HUES64 (cell line): Measurements from ENCODE around the gene LGALS3.

ENCODE experiments used
- H3K27ac ChIP-seq: 2 replicates; pipeline ENCODE4 v1.7.0; 2013; ENCODE audit warnings: low read depth, low read length, inconsistent platforms
- H3K27me3 ChIP-seq: 2 replicates; pipeline ENCODE4 v1.6.1; 2013; ENCODE audit warnings: mild to moderate bottlenecking, low read length; ENCODE audit not compliant: insufficient read depth
- H3K36me3 ChIP-seq: 2 replicates; pipeline ENCODE4 v1.6.1; 2013; ENCODE audit warnings: mild to moderate bottlenecking, low read length; ENCODE audit not compliant: insufficient read depth
- H3K4me1 ChIP-seq: 2 replicates; pipeline ENCODE4 v1.6.1; 2013; ENCODE audit warnings: mild to moderate bottlenecking, low read length, moderate library complexity; ENCODE audit not compliant: insufficient read depth
- H3K4me3 ChIP-seq: 2 replicates; pipeline ENCODE4 v1.5.1; 2013; ENCODE audit warnings: mild to moderate bottlenecking, low read length, moderate library complexity
- H3K9ac ChIP-seq: 2 replicates; pipeline ENCODE4 v1.6.1; 2013; ENCODE audit warnings: mild to moderate bottlenecking, low read depth, low read length
- H3K9me3 ChIP-seq: 2 replicates; pipeline ENCODE4 v1.6.1; 2013; ENCODE audit warnings: low read depth, low read length; ENCODE audit not compliant: insufficient read depth
- WGBS: fragments of 150-250, 120-280 bp; methylation state at CpG from one replicate; pipeline ENCODE4 v1.1.7; 2013; ENCODE audit warnings: missing lambda C conversion rate; 5-methylcytosine and 5-hydroxymethylcytosine counted together

LGALS3 gene

DNA sequence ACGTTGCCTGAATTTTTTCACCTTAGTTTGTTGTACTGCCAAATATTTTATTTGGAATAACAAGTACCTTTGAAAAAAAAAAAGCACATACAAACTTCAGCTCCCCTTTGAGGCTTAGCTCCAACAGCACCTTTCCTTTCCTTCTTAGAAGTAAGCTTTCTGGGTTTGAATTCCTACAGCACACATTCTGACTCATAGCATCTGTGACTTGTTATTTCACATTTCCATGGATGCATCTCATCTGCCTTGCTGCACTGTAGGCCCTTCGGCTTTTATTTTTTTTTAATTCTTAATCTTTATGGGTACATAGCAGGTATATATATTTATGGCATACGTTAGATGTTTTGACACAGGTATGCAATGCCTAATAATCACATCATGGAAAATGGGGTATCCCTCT lies 7.2 kb downstream of the LGALS3 start:
- no peak overlapping the region for H3K9ac ChIP-seq
- no peaks in the 10 kb centered on the region for H3K9me3 ChIP-seq
- WGBS, result 100% methylated on average over 1 of the region's 3 CpGs
- no peak overlapping the region for H3K27ac ChIP-seq
- peaks cover 9% of the 10 kb centered on the region for H3K27me3 ChIP-seq
- H3K36me3 ChIP-seq, result peaks cover 23% of the 10 kb centered on the region
- no peak overlapping the region for H3K4me3 ChIP-seq
- H3K4me1 ChIP-seq, result no peaks in the 10 kb centered on the region

DNA sequence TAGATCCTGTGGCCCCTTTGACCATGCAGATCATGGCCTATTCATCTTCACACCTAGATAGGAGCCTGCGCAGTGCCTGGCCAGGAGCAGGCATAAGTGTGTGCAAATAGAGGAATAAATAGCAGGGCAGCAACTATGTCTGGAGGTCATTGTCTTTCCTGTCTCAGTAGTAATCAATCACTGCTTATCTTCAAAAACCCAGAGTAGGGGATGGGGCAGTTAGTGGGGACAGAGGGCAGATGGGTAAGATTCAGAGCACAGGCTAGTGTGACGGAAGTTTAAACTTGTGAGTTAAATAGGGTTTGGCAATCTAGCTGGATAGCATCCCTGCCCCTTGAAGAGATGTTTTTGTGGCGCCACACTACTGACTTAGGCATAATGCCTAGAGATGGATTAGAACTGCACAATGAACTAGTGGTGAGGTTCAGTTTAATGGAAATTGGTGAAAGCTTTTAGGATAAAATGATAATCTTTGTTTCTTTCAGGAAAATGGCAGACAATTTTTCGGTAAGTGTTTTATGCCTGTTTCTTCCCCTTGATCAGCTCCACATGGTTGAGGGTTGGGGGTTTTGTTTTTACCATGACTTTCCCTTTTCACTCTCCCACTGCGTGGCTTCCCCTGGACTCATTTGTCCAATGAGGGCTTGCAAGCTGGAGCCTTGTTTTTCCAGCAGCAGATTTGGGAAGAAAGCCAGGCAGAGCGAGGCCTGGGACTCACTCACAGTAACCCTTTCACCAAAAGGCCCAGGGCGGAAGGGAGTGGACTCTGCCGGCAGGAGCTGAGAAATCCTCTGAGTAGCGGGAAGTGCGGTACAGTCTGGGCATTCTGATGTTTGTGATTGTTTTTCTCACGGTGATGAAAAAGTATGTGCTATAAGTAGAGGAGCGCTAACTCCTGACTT lies 8.1 kb downstream of the LGALS3 start:
- no peaks in the 10 kb centered on the region for H3K27me3 ChIP-seq
- peaks cover 31% of the 10 kb centered on the region for H3K36me3 ChIP-seq
- H3K9me3 ChIP-seq, result no peaks in the 10 kb centered on the region
- no peak overlapping the region for H3K27ac ChIP-seq
- 92% methylated on average over 12 of the region's 12 CpGs for WGBS
- no peak overlapping the region for H3K9ac ChIP-seq
- H3K4me3 ChIP-seq, result no peak overlapping the region
- no peaks in the 10 kb centered on the region for H3K4me1 ChIP-seq

DNA sequence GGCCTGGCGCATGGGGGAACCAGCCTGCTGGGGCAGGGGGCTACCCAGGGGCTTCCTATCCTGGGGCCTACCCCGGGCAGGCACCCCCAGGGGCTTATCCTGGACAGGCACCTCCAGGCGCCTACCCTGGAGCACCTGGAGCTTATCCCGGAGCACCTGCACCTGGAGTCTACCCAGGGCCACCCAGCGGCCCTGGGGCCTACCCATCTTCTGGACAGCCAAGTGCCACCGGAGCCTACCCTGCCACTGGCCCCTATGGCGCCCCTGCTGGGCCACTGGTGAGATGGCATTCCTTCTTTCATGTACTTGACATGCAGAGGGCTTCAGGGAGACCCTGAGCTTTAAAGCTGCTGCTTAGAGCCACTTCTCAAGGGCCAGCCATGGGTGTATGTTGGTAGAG lies 9.0 kb downstream of the LGALS3 start:
- WGBS, result 85% methylated on average over 7 of the region's 7 CpGs

DNA sequence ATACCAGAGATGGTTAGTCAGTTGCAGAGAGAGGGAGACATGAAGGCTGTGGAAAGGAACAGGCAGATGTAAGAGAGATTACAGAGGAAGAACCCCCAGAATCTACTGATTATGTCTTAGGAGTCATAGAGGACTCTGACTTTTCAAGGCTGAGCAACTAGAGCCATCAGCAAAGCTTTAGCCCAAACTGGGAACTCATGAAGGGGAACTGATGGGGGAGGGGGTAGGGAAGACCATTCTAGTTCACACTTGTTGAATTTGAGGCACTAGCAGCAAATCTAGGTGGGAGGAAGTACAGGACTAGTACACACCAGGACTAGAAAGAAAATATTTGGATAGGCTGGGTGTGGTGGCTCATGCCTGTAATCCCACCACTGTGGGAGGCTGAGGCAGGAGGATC lies 10.1 kb downstream of the LGALS3 start:
- Histone ChIP-seq H3K4me3 (no peak overlapping the region), H3K27ac (no peak overlapping the region), H3K27me3 (no peaks in the 10 kb centered on the region), H3K9me3 (no peaks in the 10 kb centered on the region), H3K9ac (no peak overlapping the region), H3K36me3 (peaks cover 45% of the 10 kb centered on the region), H3K4me1 (no peaks in the 10 kb centered on the region)

More for the DNA sequence above, 9.0 kb downstream of the LGALS3 start:
- Histone ChIP-seq H3K4me3 (no peak overlapping the region), H3K4me1 (no peaks in the 10 kb centered on the region), H3K27ac (no peak overlapping the region), H3K9me3 (no peaks in the 10 kb centered on the region), H3K36me3 (peaks cover 40% of the 10 kb centered on the region), H3K9ac (no peak overlapping the region), H3K27me3 (no peaks in the 10 kb centered on the region)

DNA sequence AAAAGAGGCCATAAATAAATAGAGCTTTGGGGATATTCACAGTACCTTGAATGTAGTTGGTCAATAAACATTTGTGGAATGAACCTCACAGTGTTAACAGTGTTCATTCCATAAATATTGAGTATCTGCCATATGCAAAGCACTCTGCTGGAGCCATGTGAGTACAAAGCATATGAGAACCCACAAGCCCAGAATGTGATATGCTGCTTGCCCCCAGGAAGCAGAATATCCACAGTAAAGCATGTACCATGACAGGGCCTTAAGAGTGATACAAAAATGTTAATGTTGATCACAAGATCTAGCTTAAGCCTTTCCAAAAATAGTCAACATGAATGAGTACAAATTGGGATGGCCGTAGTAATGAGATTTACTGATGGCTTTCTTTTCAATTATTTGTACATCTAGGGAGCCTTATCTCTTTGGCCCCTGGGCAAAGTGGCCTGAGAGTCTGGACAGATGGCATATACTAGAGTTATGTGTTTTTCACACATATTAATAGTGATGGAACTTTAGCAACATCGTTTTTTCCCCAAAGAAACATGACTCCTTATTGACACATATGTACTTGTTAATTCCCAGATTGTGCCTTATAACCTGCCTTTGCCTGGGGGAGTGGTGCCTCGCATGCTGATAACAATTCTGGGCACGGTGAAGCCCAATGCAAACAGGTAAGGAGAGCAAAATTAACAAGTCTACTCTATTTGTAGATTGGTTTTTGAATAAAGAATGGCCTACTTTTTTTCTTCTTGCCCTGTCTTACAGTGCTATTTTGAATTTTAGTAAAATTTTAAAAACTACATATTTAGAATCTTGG lies 10.9 kb downstream of the LGALS3 start:
- H3K4me1 ChIP-seq, result no peaks in the 10 kb centered on the region
- no peak overlapping the region for H3K9ac ChIP-seq
- no peaks in the 10 kb centered on the region for H3K9me3 ChIP-seq
- no peaks in the 10 kb centered on the region for H3K27me3 ChIP-seq
- no peak overlapping the region for H3K27ac ChIP-seq
- H3K4me3 ChIP-seq, result no peak overlapping the region
- 99% methylated on average over 4 of the region's 4 CpGs for WGBS
- H3K36me3 ChIP-seq, result peaks cover 53% of the 10 kb centered on the region

DNA sequence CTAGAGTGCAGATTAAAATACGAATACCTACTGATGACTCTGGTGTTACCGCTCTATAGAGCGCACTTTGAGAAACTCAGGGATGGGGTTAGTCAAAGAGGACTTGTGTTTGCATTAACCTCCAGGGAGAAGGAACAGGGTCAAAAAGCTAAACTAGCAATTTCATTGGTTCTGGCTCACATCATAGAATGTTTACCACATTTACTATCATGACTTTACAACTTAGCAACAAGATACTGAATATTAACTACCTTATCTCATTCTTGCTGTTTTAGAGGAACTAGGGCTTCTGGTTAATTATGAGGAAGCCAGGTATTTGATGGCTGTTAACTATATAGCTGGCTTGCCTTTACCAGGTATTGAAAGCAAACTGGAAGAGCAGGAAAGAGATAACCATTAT lies 12.8 kb downstream of the LGALS3 start:
- 98% methylated on average over 3 of the region's 3 CpGs for WGBS

DNA sequence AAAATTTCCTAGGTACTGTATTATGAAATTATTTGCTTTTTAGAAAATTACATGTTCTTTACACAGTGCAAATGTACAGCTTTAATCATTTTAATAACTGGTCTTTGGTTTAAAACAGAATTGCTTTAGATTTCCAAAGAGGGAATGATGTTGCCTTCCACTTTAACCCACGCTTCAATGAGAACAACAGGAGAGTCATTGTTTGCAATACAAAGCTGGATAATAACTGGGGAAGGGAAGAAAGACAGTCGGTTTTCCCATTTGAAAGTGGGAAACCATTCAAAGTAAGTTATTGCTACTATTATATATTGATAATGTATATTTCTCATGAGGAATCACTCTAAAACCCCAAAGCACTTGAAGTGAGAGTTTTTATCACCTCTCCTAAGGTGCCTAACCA lies 13.4 kb downstream of the LGALS3 start:
- WGBS, result 95% methylated on average over 2 of the region's 2 CpGs
- Histone ChIP-seq H3K27me3 (no peaks in the 10 kb centered on the region), H3K4me3 (no peak overlapping the region), H3K4me1 (no peaks in the 10 kb centered on the region), H3K36me3 (peaks cover 78% of the 10 kb centered on the region), H3K9me3 (no peaks in the 10 kb centered on the region), H3K9ac (no peak overlapping the region), H3K27ac (no peak overlapping the region)

More for the DNA sequence above, 12.8 kb downstream of the LGALS3 start:
- H3K27ac ChIP-seq, result no peak overlapping the region
- H3K36me3 ChIP-seq, result peaks cover 72% of the 10 kb centered on the region
- H3K9ac ChIP-seq, result no peak overlapping the region
- no peaks in the 10 kb centered on the region for H3K27me3 ChIP-seq
- no peaks in the 10 kb centered on the region for H3K4me1 ChIP-seq
- H3K9me3 ChIP-seq, result no peaks in the 10 kb centered on the region
- no peak overlapping the region for H3K4me3 ChIP-seq

DNA sequence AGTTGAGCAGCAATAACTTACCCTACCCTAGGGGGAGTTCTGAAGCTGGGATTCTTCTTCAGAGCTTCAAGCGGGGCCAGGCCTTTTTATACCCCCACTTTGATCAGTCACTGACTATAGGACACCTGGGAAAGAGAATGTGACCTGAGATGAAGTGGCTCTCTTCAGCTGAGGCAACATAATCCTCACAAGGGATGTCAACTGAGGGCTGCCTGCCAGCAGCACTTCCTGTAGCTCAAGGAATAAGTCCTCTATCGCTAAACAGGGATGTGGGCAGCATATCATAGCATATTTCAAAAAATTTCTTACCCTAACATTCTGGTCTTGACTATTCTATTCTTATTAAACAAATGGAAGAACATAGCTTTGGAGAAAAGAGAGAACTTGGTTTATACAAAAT lies 17.4 kb downstream of the LGALS3 start:
- Histone ChIP-seq H3K4me3 (no peak overlapping the region), H3K9ac (no peak overlapping the region), H3K9me3 (no peaks in the 10 kb centered on the region), H3K36me3 (peaks cover 92% of the 10 kb centered on the region), H3K4me1 (no peaks in the 10 kb centered on the region), H3K27ac (no peak overlapping the region), H3K27me3 (no peaks in the 10 kb centered on the region)
- WGBS, result 97% methylated on average over 2 of the region's 2 CpGs

DNA sequence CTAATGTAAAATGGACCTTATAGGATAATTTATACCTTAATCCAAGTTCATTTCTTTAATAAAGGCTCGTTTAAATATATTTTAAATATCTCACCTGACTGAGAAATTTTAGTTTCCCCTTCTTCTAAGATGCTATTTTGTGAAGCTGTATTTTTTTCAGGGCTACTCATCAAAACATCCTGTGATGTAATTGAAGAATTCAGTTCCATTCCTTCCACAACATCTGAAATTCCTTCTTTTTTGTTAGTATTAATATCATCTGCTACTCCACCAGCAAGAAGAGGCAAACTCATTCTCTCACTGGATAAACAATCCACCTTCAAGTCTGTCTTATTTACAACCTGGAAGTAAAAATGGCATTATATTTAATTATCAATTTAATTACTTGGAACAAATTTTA lies 22.5 kb downstream of the LGALS3 start:
- WGBS, result no CpG with 5 or more reads among the region's 1 CpG
- H3K27ac ChIP-seq, result no peak overlapping the region
- no peaks in the 10 kb centered on the region for H3K9me3 ChIP-seq
- H3K9ac ChIP-seq, result no peak overlapping the region
- H3K4me3 ChIP-seq, result no peak overlapping the region
- H3K36me3 ChIP-seq, result peaks cover 94% of the 10 kb centered on the region
- H3K27me3 ChIP-seq, result no peaks in the 10 kb centered on the region
- H3K4me1 ChIP-seq, result no peaks in the 10 kb centered on the region

DNA sequence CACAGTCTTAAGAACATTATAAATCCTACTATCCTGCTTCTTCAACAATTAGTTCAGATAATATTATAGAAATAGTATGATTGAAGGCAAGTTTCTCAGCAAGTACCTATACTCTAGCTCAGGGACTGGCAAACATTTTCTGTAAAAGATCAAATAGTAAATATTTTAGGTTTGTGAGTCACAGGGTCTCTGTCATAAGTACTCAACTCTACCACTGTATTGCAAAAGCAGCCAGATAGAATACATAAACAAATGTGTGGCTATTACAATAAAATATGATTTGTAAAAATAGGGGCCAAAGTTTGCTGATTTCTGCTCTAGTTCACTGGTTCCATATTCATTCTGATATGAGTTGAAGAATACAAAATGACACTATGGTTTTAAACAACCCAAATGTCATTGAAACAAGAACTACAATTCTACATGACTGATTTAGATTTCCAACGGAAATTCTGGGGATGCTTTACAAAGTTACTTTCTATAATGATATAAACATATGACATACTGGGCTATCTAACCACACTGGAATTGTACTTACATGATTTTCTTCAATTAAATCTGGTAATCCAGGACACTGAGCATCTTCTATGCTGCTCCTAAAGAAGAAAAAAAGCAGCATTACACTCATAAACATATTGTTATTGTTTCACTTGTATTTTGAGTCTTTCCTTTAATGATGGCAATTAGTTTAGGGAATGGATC lies 23.2 kb downstream of the LGALS3 start:
- Histone ChIP-seq H3K4me1 (no peaks in the 10 kb centered on the region), H3K27me3 (no peaks in the 10 kb centered on the region), H3K9me3 (no peaks in the 10 kb centered on the region), H3K36me3 (peaks cover 94% of the 10 kb centered on the region), H3K27ac (no peak overlapping the region), H3K9ac (no peak overlapping the region), H3K4me3 (no peak overlapping the region)
- 100% methylated on average over 1 of the region's 1 CpG for WGBS

DNA sequence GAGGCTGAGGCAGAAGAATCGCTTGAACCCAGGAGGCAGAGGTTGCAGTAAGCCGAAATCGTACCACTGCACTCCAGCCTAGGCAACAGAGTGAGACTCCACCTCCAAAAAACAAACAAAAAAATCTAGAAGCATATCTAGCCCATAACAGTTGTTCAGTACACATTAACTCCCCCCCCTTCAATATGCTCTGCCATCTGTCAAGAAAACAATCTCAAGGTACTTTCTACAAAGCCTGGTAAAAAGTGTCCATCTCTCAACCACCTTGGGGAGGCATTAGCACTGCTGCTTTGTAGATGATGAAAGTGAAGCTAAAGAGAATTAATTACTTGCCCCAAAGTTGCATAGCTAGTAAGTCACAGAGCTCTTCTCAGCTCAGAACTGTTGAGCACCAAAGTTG lies 24.9 kb downstream of the LGALS3 start:
- Histone ChIP-seq H3K27ac (no peak overlapping the region), H3K9ac (no peak overlapping the region), H3K4me3 (no peak overlapping the region), H3K9me3 (no peaks in the 10 kb centered on the region), H3K27me3 (no peaks in the 10 kb centered on the region), H3K4me1 (no peaks in the 10 kb centered on the region), H3K36me3 (peaks cover 94% of the 10 kb centered on the region)
- WGBS, result 98% methylated on average over 3 of the region's 3 CpGs
